Measurements from ENCODE around the gene RPS6KA1. TPM values are rescaled to one million over a fixed set of nuclear protein-coding genes. Genes with fewer than 3 reads are reported as not detected.

The RPS6KA1 gene
- total and polyA plus RNA-seq, 2 experiments from 2014 or later, result 1.2 to 1.7 TPM

DNA sequence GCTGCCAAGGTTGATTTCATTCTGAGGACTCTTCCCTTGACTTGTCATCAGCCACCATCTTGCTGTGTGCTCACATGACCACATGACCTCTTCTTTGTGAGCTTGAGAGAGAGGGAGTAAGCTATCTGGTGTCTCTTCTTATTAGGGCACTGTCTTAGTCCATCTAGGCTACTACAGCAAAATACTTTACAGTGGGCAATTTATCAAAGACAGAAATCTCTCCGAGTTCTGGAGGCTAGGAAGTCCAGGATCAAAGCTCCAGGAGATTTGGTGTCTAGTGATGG, 11.9 kb upstream of the RPS6KA1 start:
- Histone ChIP-seq H3F3A (ENCODE audit: insufficient read depth) (no peaks in the 10 kb centered on the region), H3K36me3 (ENCODE audit: low read depth) (no peaks in the 10 kb centered on the region), H3K4me2 (ENCODE audit: unreplicated experiment) (no peak overlapping the region), H3K27ac (no peak overlapping the region), H3K27me3 (replicated peaks; ENCODE audit: insufficient read depth) (no peaks in the 10 kb centered on the region), H3K4me1 (ENCODE audit: insufficient read depth) (no peaks in the 10 kb centered on the region), H3K9ac (no peak overlapping the region), H3K9me3 (ENCODE audit: low read depth) (no peaks in the 10 kb centered on the region), H4K20me1 (ENCODE audit: insufficient read depth) (no peaks in the 10 kb centered on the region), H2AFZ (no peak overlapping the region), H3K79me2 (ENCODE audit: insufficient read depth) (no peaks in the 10 kb centered on the region), H3K9me2 (ENCODE audit: insufficient read depth) (no peaks in the 10 kb centered on the region), H3K4me3 (no peak overlapping the region)
- in situ Hi-C loops (cut with MboI), result no loop called here
- WGBS, 2 experiments (ENCODE audit: low coverage in 1 of 2, low lambda C conversion rate in 2 of 2, missing lambda C conversion rate in 2 of 2), result 26 to 31% methylated on average over 1 of the region's 1 CpG
- no peak for DNase-seq
- TF ChIP-seq EZH2 (IDR thresholded peaks at IDR 0.05; ENCODE audit: insufficient read depth, poor library complexity, severe bottlenecking) (no peak), EZH2phosphoT487 (IDR thresholded peaks at IDR 0.05; ENCODE audit: insufficient read depth, low read depth) (no peak)

DNA sequence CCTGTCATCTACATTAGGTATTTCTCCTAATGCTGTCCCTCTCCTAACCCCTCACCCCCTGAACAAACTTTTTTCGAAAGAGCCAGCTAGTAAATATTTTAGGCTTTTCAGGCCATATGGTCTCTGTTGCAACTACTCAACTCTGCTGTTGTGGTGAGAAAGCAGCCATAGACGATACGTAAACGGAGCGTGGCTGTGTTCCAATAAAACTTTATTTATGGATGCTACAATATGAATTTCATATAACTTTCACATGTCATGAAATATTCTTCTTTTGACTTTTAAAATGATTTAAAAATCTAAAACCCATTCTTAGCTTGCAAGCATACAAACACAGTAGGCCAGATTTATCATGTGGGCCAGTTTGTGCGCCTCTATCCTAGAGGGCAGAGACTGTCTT, 11.2 kb upstream of the RPS6KA1 start:
- Histone ChIP-seq H3K4me2 (ENCODE audit: unreplicated experiment) (no peak overlapping the region), H3K79me2 (ENCODE audit: insufficient read depth) (no peaks in the 10 kb centered on the region), H3K36me3 (ENCODE audit: low read depth) (no peaks in the 10 kb centered on the region), H3K9me2 (ENCODE audit: insufficient read depth) (no peaks in the 10 kb centered on the region), H3F3A (ENCODE audit: insufficient read depth) (no peaks in the 10 kb centered on the region), H4K20me1 (ENCODE audit: insufficient read depth) (no peaks in the 10 kb centered on the region), H3K9me3 (ENCODE audit: low read depth) (no peaks in the 10 kb centered on the region), H3K9ac (no peak overlapping the region), H3K4me3 (no peak overlapping the region), H3K27me3 (replicated peaks; ENCODE audit: insufficient read depth) (no peaks in the 10 kb centered on the region), H3K27ac (no peak overlapping the region), H2AFZ (no peak overlapping the region), H3K4me1 (ENCODE audit: insufficient read depth) (no peaks in the 10 kb centered on the region)
- in situ Hi-C loops (cut with MboI), result no loop called here
- DNase-seq, result no peak
- TF ChIP-seq EZH2phosphoT487 (IDR thresholded peaks at IDR 0.05; ENCODE audit: insufficient read depth, low read depth) (no peak), EZH2 (IDR thresholded peaks at IDR 0.05; ENCODE audit: insufficient read depth, poor library complexity, severe bottlenecking) (no peak)
- WGBS, 2 experiments (ENCODE audit: low coverage in 1 of 2, low lambda C conversion rate in 2 of 2, missing lambda C conversion rate in 2 of 2), result 58% methylated on average over 6 of the region's 6 CpGs

- H4K20me1 ChIP-seq (ENCODE audit: insufficient read depth), result no peaks in the 10 kb centered on the region
- no peaks in the 10 kb centered on the region for H3K9me3 ChIP-seq (ENCODE audit: low read depth)
- TF ChIP-seq EZH2phosphoT487 (IDR thresholded peaks at IDR 0.05; ENCODE audit: insufficient read depth, low read depth) (no peak), EZH2 (IDR thresholded peaks at IDR 0.05; ENCODE audit: insufficient read depth, poor library complexity, severe bottlenecking) (no peak)
- H3K4me3 ChIP-seq, result no peak overlapping the region
- in situ Hi-C loops (cut with MboI), result no loop called here
- no peaks in the 10 kb centered on the region for H3F3A ChIP-seq (ENCODE audit: insufficient read depth)
- H3K27ac ChIP-seq, result no peak overlapping the region
- no peaks in the 10 kb centered on the region for H3K36me3 ChIP-seq (ENCODE audit: low read depth)
- H3K4me1 ChIP-seq (ENCODE audit: insufficient read depth), result no peaks in the 10 kb centered on the region
- no peak for DNase-seq
- WGBS, 2 experiments (ENCODE audit: low coverage in 1 of 2, low lambda C conversion rate in 2 of 2, missing lambda C conversion rate in 2 of 2), result 67 to 70% methylated on average over 5 of the region's 5 CpGs
- H3K79me2 ChIP-seq (ENCODE audit: insufficient read depth), result no peaks in the 10 kb centered on the region
- 0 out of 2 replicates have a peak, but pooled peaks cover 4% of the 10 kb centered on the region for H3K27me3 ChIP-seq (replicated peaks; ENCODE audit: insufficient read depth)
- no peaks in the 10 kb centered on the region for H3K9me2 ChIP-seq (ENCODE audit: insufficient read depth)
- no peak overlapping the region for H2AFZ ChIP-seq
- no peak overlapping the region for H3K9ac ChIP-seq
- H3K4me2 ChIP-seq (ENCODE audit: unreplicated experiment), result no peak overlapping the region
Measured at GRCh38 chr1:26520339-26520738, 9.2 kb upstream of the RPS6KA1 start.

DNA sequence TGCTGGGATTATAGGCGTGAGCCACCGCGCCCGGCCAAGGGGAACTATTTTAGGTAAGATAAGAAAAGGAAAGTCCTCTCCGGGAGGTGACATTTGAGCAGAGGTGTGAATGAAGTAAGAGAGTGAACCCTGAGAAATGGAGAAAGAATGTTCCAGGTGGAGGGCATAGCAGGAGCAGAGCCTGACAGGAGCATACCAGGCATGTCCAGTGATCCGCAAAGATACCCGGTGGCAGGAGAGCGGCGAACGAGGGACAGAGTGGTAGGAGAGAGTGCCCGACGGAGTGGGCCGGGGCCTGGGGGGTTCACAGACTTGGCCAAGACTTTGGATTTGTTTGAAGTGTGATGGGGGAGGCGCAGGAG, 7.9 kb upstream of the RPS6KA1 start:
- H3K9me2 ChIP-seq (ENCODE audit: insufficient read depth), result no peaks in the 10 kb centered on the region
- no peak overlapping the region for H3K4me2 ChIP-seq (ENCODE audit: unreplicated experiment)
- H3K4me1 ChIP-seq (ENCODE audit: insufficient read depth), result no peaks in the 10 kb centered on the region
- in situ Hi-C loops (cut with MboI), result no loop called here
- no peak overlapping the region for H3K4me3 ChIP-seq
- 0 out of 2 replicates have a peak, but pooled peaks cover 4% of the 10 kb centered on the region for H3K27me3 ChIP-seq (replicated peaks; ENCODE audit: insufficient read depth)
- H3K9me3 ChIP-seq (ENCODE audit: low read depth), result no peaks in the 10 kb centered on the region
- no peak overlapping the region for H3K9ac ChIP-seq
- H2AFZ ChIP-seq, result no peak overlapping the region
- H3K36me3 ChIP-seq (ENCODE audit: low read depth), result no peaks in the 10 kb centered on the region
- WGBS, 2 experiments (ENCODE audit: low coverage in 1 of 2, low lambda C conversion rate in 2 of 2, missing lambda C conversion rate in 2 of 2), result 57 to 58% methylated on average over 14 of the region's 14 CpGs
- H3K27ac ChIP-seq, result no peak overlapping the region
- no peak for DNase-seq
- TF ChIP-seq EZH2phosphoT487 (IDR thresholded peaks at IDR 0.05; ENCODE audit: insufficient read depth, low read depth), result no peak
- TF ChIP-seq EZH2 (IDR thresholded peaks at IDR 0.05; ENCODE audit: insufficient read depth, poor library complexity, severe bottlenecking), result no peak
- H3K79me2 ChIP-seq (ENCODE audit: insufficient read depth), result no peaks in the 10 kb centered on the region
- no peaks in the 10 kb centered on the region for H3F3A ChIP-seq (ENCODE audit: insufficient read depth)
- H4K20me1 ChIP-seq (ENCODE audit: insufficient read depth), result no peaks in the 10 kb centered on the region

DNA sequence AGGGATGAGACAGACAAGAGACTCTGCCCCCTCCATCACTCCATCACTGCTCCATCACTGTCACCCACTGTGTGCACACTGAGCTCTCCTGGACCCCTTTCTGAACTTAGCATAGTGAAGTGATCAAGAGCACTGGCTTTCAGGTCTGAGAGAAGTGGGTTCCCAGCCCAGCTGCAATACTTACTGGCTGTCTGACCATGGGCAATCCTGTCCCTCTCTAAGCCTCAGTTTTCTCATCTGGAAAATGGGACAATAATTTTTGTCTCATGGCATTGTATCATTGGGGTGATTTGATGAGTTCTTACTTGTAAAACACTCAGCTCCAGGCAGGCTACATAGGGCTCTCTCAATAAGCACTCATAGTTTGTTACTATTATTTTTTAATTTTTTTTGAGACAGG, 7.5 kb upstream of the RPS6KA1 start:
- no peaks in the 10 kb centered on the region for H3K9me3 ChIP-seq (ENCODE audit: low read depth)
- no peak overlapping the region for H3K9ac ChIP-seq
- no peak overlapping the region for H3K4me2 ChIP-seq (ENCODE audit: unreplicated experiment)
- H3K79me2 ChIP-seq (ENCODE audit: insufficient read depth), result no peaks in the 10 kb centered on the region
- no peaks in the 10 kb centered on the region for H4K20me1 ChIP-seq (ENCODE audit: insufficient read depth)
- no peaks in the 10 kb centered on the region for H3F3A ChIP-seq (ENCODE audit: insufficient read depth)
- TF ChIP-seq EZH2 (IDR thresholded peaks at IDR 0.05; ENCODE audit: insufficient read depth, poor library complexity, severe bottlenecking), result no peak
- TF ChIP-seq EZH2phosphoT487 (IDR thresholded peaks at IDR 0.05; ENCODE audit: insufficient read depth, low read depth), result no peak
- H3K4me1 ChIP-seq (ENCODE audit: insufficient read depth), result no peaks in the 10 kb centered on the region
- H3K4me3 ChIP-seq, result no peak overlapping the region
- no peaks in the 10 kb centered on the region for H3K9me2 ChIP-seq (ENCODE audit: insufficient read depth)
- DNase-seq, result no peak
- no peak overlapping the region for H2AFZ ChIP-seq
- in situ Hi-C loops (cut with MboI), result no loop called here
- 0 out of 2 replicates have a peak, but pooled peaks cover 4% of the 10 kb centered on the region for H3K27me3 ChIP-seq (replicated peaks; ENCODE audit: insufficient read depth)
- no peak overlapping the region for H3K27ac ChIP-seq
- no peaks in the 10 kb centered on the region for H3K36me3 ChIP-seq (ENCODE audit: low read depth)

Measured in GM23248 (cell line).